Body of pancreas (tissue), 4 donors: ENCODE data around the gene VPS26B. TPM values are rescaled to one million over a fixed set of nuclear protein-coding genes. Genes with fewer than 3 reads are reported as not detected.

Source experiments
- ATAC-seq: fragments of 150-250 bp; one replicate; pipeline ENCODE4 v1.9.1; 2016
- DNase-seq, 4 donors: peaks; one replicate each; pipeline ENCODE4 v3.0.0-alpha.2; 2019
- H3K27ac ChIP-seq, 4 donors: fragments of 200-600 bp; sonication (generic); 1 replicate in 3 of 4; 2 replicates in 1 of 4; pipeline versions ENCODE4 v1.5.1 to v1.6.1; 2016 to 2019; ENCODE audit warnings: mild to moderate bottlenecking in 1 of 4, mixed read lengths in 1 of 4, moderate library complexity in 1 of 4
- H3K27me3 ChIP-seq, 2 donors: fragments of 200-600 bp; sonication (generic); one replicate each; pipeline ENCODE4 v1.6.0; 2016; ENCODE audit warnings: mild to moderate bottlenecking in 1 of 2
- H3K36me3 ChIP-seq, 2 donors: fragments of 200-600 bp; sonication (generic); replicated peaks in 1 of 2; 2 replicates each; pipeline ENCODE4 v1.5.1; 2016; ENCODE audit warnings: low read depth in 2 of 2; ENCODE audit not compliant: insufficient read depth in 1 of 2
- H3K4me1 ChIP-seq: fragments of 200-600 bp; sonication (generic); one replicate; pipeline ENCODE4 v1.6.0; 2016
- H3K4me3 ChIP-seq, 2 donors: fragments of 200-600 bp; sonication (generic); 1 replicate in 1 of 2; 2 replicates in 1 of 2; pipeline ENCODE4 v1.5.1; 2016 to 2019
- H3K9me3 ChIP-seq, 3 donors: fragments of 200-600 bp; sonication (generic); 1 replicate in 2 of 3; 2 replicates in 1 of 3; pipeline ENCODE4 v1.5.1; 2016
- POLR2A ChIP-seq, 3 donors: fragments of 450-650 bp; IDR thresholded peaks; one replicate each; pipeline ENCODE4 v1.6.1; 2016; ENCODE audit warnings: antibody characterized with exemption in 3 of 3, mild to moderate bottlenecking in 2 of 3
- WGBS, 2 donors: methylation state at CpG; one replicate each; pipeline ENCODE4 v1.1.5; 2017; 5-methylcytosine and 5-hydroxymethylcytosine counted together
- intact Hi-C: fragments of 100-400 bp; cut with DNase I; formaldehyde crosslinking; loops from one replicate; pipeline ENCODE4 v1.15.1; 2023
- total RNA-seq, 2 donors: library from RNA; depleted of rRNA; stranded (reverse); fragments of >200 nt; gene quantifications; one replicate each; pipeline ENCODE4 v1.1.0, GENCODE V29; 2016
- TF ChIP-seq, protein P1 (sequence below), 7 experiments: fragments of 450-650 bp in 4 of 7; fragments of 200-600 bp in 3 of 7; sonication (generic) in 3 of 7; IDR thresholded peaks; one replicate each; pipeline ENCODE4 v1.5.1; 2016 to 2019; ENCODE audit warnings: antibody characterized with exemption in 7 of 7

Gene VPS26B
- total RNA-seq, 2 donors from 2014 or later = 23.7 to 34.8 TPM

DNA sequence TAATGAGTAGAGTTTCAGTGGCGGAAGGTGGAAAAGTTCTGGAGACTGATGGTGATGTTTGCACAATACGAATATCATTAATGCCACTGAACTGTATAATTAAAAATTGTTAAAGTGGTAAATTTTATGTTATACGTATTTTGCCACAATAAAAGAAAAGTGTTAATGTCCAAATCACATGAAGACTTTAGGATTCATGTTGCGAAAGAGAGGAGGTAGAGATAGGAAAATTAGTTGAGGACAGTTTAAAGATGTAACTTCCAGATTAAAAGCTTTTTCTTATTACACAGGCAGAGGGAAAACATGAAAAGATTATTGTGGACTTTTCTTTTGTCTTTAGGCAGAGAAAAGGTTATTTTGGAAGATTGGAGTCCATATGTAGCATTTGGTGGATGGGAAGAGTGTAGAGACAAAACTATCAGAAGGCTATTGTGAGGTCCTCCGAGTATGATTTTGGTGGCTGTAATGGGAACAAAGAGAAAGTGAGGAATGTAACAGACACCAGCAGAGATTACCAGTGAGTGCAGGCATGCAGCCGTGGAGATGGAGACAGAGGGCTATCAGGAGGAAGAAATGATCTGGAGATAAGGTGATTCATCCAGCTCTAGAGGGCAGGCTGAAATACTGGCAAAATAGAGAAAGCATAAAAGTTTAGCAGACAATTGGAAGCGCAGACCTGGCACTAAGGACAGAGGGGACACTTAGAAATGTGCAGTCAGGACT is 12.5 kb downstream of the VPS26B start:
- Histone ChIP-seq H3K36me3 (peaks cover 0 to 5% of the 10 kb centered on the region in 2 donors), H3K4me3 (no peak overlapping the region), H3K4me1 (peaks cover 7% of the 10 kb centered on the region), H3K9me3 (no peaks in the 10 kb centered on the region), H3K27me3 (no peaks in the 10 kb centered on the region), H3K27ac (no peak overlapping the region)
- TF ChIP-seq POLR2A (IDR thresholded peaks at IDR 0.05) = no peak
- TF ChIP-seq, protein P1, sequence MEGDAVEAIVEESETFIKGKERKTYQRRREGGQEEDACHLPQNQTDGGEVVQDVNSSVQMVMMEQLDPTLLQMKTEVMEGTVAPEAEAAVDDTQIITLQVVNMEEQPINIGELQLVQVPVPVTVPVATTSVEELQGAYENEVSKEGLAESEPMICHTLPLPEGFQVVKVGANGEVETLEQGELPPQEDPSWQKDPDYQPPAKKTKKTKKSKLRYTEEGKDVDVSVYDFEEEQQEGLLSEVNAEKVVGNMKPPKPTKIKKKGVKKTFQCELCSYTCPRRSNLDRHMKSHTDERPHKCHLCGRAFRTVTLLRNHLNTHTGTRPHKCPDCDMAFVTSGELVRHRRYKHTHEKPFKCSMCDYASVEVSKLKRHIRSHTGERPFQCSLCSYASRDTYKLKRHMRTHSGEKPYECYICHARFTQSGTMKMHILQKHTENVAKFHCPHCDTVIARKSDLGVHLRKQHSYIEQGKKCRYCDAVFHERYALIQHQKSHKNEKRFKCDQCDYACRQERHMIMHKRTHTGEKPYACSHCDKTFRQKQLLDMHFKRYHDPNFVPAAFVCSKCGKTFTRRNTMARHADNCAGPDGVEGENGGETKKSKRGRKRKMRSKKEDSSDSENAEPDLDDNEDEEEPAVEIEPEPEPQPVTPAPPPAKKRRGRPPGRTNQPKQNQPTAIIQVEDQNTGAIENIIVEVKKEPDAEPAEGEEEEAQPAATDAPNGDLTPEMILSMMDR (IDR thresholded peaks at IDR 0.05) = no peak
- 87 to 89% methylated on average over 7 of the region's 7 CpGs for WGBS, 2 donors
- ATAC-seq (no peak), DNase-seq (no peak)
- intact Hi-C loops = no loop called here

DNA sequence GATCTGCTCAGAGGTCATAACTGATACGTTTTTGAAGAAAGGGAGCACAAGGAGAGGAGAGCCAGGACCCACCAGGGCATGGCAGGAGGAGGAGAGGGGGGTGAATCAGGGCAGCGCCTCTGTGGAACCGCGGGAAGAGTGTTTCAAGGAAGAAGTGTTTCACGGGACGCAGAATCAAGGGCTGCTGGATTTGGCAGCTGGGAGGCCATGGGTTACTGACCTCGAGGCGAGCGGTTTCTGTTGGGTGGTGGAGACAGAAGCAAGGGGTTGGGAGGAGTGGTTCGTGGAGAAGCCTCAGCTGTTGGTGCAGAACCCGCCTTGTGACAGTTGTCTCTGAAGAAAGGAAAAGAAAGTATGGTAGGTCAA is 13.1 kb downstream of the VPS26B start:
- DNase-seq (no peak), ATAC-seq (no peak)
- Histone ChIP-seq H3K27me3 (no peaks in the 10 kb centered on the region), H3K4me3 (no peak overlapping the region), H3K9me3 (no peaks in the 10 kb centered on the region), H3K4me1 (peaks cover 7% of the 10 kb centered on the region), H3K27ac (no peak overlapping the region), H3K36me3 (peaks cover 0 to 5% of the 10 kb centered on the region in 2 donors)
- no peak for TF ChIP-seq POLR2A (IDR thresholded peaks at IDR 0.05)
- TF ChIP-seq, protein P1 (IDR thresholded peaks at IDR 0.05) = no peak
- intact Hi-C loops = no loop called here
- 87 to 89% methylated on average over 11 of the region's 11 CpGs for WGBS, 2 donors

DNA sequence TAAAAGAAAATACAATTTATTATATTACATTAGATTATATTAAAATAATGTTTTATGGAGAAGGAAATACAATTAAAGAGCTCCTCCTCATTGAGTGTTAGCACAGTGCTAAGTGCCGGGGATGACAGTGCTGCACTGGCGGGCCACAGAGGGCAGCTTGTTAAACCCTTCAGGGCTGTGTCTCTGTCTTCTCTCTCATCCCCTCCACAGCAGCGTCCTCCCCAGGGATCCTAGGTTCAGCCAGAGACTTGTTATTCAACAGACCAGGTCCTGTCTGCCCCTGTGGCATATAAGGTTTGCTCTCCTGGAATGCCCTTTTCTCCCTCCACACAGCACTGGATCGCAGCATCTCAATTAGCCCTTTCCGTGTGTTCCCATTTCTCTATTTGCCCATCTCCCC is 14.5 kb downstream of the VPS26B start:
- ATAC-seq (no peak), DNase-seq (no peak)
- Histone ChIP-seq H3K4me1 (peaks cover 7% of the 10 kb centered on the region), H3K36me3 (peaks cover 0 to 5% of the 10 kb centered on the region in 2 donors), H3K27ac (no peak overlapping the region), H3K27me3 (no peaks in the 10 kb centered on the region), H3K4me3 (no peak overlapping the region), H3K9me3 (no peaks in the 10 kb centered on the region)
- intact Hi-C loops = no loop called here
- 95 to 97% methylated on average over 5 of the region's 5 CpGs for WGBS, 2 donors
- TF ChIP-seq, protein P1 (IDR thresholded peaks at IDR 0.05) = no peak
- TF ChIP-seq POLR2A (IDR thresholded peaks at IDR 0.05) = no peak

DNA sequence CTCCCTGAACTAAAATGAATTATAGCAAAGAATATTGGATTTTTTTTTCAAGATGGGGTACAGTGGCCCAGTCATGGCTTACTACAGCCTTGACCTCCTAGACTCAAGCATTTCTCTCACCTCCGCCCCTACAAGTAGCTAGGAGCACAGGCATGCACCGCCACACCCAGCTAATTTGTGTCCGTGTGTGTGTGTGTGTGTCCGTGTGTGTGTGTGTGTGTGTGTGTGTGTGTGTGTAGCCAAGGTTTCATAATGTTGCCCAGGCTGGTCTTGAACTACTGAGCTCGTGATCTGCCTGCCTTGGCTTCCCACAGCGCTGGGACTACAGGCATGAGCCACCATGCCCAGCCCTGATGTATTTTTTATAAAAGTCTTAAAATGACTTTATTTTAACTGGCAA is 16.1 kb downstream of the VPS26B start:
- Histone ChIP-seq H3K4me3 (no peak overlapping the region), H3K36me3 (peaks cover 0 to 5% of the 10 kb centered on the region in 2 donors), H3K27me3 (no peaks in the 10 kb centered on the region), H3K4me1 (peaks cover under 1% of the 10 kb centered on the region), H3K27ac (no peak overlapping the region), H3K9me3 (no peaks in the 10 kb centered on the region)
- TF ChIP-seq POLR2A (IDR thresholded peaks at IDR 0.05) = no peak
- intact Hi-C loops = no loop called here
- 64 to 71% methylated on average over 6 of the region's 6 CpGs for WGBS, 2 donors
- ATAC-seq = no peak
- DNase-seq = no peak

DNA sequence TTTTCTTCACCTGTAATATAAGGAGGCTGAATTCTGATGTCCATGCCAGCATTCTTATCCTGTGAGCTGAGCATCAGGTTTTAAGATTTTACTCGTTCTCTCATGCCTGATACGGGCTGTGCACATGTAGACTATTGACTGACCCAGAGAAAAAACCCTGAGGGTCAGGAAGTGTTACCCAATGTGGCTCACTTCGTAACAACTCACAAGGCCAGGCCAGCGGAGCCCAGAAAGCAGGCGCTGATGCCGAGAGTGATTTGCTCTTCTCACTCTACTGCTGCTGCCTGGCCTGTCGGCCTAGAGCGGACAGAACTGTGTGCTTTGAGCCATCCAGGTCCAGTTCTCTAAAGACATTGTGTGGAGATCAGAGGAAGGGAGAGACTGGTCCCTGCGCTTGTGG is 17.9 kb downstream of the VPS26B start:
- Histone ChIP-seq H3K27me3 (no peaks in the 10 kb centered on the region), H3K4me1 (no peaks in the 10 kb centered on the region), H3K27ac (no peak overlapping the region), H3K36me3 (peaks cover 0 to 10% of the 10 kb centered on the region in 2 donors), H3K9me3 (no peaks in the 10 kb centered on the region), H3K4me3 (no peak overlapping the region)
- ATAC-seq = no peak
- DNase-seq = no peak
- intact Hi-C loops = no loop called here
- 79 to 86% methylated on average over 9 of the region's 9 CpGs for whole genome bisulfite sequencing, 2 donors
- TF ChIP-seq, protein P1 (IDR thresholded peaks at IDR 0.05) = no peak
- TF ChIP-seq POLR2A (IDR thresholded peaks at IDR 0.05) = no peak
